OCI-LY7 (cell line): ENCODE results near the gene MTCL1. TPM values are rescaled to one million over a fixed set of nuclear protein-coding genes. Genes with fewer than 3 reads are reported as not detected.

Experiments used
- BruUV-seq: library from RNA; stranded (reverse); fragments of 400-500 nt; replicated peaks from 2 replicates; lab custom pipeline; 2021; lab: Mats Ljungman, UMichigan
- CTCF ChIA-PET: fragments of 300-600 bp; sonication (Branson Sonifier 250); formaldehyde crosslinking; loops from one replicate; lab custom pipeline; 2022; ENCODE audit warnings: antibody characterized with exemption; ENCODE audit not compliant: unreplicated experiment; lab: Charles Lee
- POLR2A ChIA-PET: fragments of 300-600 bp; sonication (Branson Sonifier 250); formaldehyde crosslinking; loops from one replicate; lab custom pipeline; 2022; ENCODE audit warnings: antibody characterized with exemption; lab: Charles Lee
- DNase-seq: peaks from one replicate; pipeline ENCODE4 v3.0.0-alpha.2; 2015; ENCODE audit warnings: low spot score
- H2AFZ ChIP-seq: fragments of 200-600 bp; sonication (generic), shearing (Covaris generic); 2 replicates; pipeline ENCODE4 v1.6.1; 2014; ENCODE audit warnings: mild to moderate bottlenecking, antibody characterized with exemption, low read length, moderate library complexity
- H3K27ac ChIP-seq: fragments of 200-600 bp; sonication (generic); 2 replicates; pipeline ENCODE4 v1.5.1; 2014; ENCODE audit warnings: mixed run types, low read depth, mild to moderate bottlenecking, moderate library complexity, low read length, inconsistent platforms; ENCODE audit not compliant: poor library complexity, severe bottlenecking
- H3K36me3 ChIP-seq: fragments of 200-600 bp; sonication (generic); 2 replicates; pipeline ENCODE4 v1.6.1; 2014; ENCODE audit warnings: mild to moderate bottlenecking, antibody characterized with exemption, low read length, moderate library complexity, mixed read lengths; ENCODE audit not compliant: insufficient read depth
- H3K4me1 ChIP-seq: fragments of 200-600 bp; sonication (generic); 2 replicates; pipeline ENCODE4 v1.5.1; 2014; ENCODE audit warnings: mild to moderate bottlenecking, low read length; ENCODE audit not compliant: insufficient read depth, poor library complexity, severe bottlenecking
- H3K4me2 ChIP-seq: fragments of 200-600 bp; sonication (generic); 2 replicates; pipeline ENCODE4 v1.6.1; 2014; ENCODE audit warnings: mild to moderate bottlenecking, low read length
- H3K4me3 ChIP-seq: fragments of 200-600 bp; sonication (generic); 2 replicates; pipeline ENCODE4 v1.5.1; 2014; ENCODE audit warnings: mild to moderate bottlenecking, low read depth, low read length; ENCODE audit not compliant: poor library complexity, severe bottlenecking
- H3K79me2 ChIP-seq: fragments of 200-600 bp; sonication (generic); 2 replicates; pipeline ENCODE4 v1.6.1; 2016; ENCODE audit warnings: low read depth, mild to moderate bottlenecking, low read length, moderate library complexity, mixed read lengths; ENCODE audit not compliant: insufficient read depth
- H3K9me2 ChIP-seq: fragments of 200-600 bp; sonication (generic); 2 replicates; pipeline ENCODE4 v1.6.1; 2016; ENCODE audit warnings: mild to moderate bottlenecking, low read length, mixed read lengths; ENCODE audit not compliant: insufficient read depth
- H3K9me3 ChIP-seq: fragments of 200-600 bp; sonication (generic); 2 replicates; pipeline ENCODE4 v1.6.1; 2014; ENCODE audit warnings: mild to moderate bottlenecking, mixed run types, low read length, mixed read lengths
- H4K20me1 ChIP-seq: fragments of 200-600 bp; sonication (generic); 2 replicates; pipeline ENCODE4 v1.6.1; 2014; ENCODE audit warnings: mild to moderate bottlenecking, antibody characterized with exemption, low read length, moderate library complexity, mixed read lengths; ENCODE audit not compliant: insufficient read depth
- CTCF ChIP-seq: fragments of 200-600 bp; sonication (generic); conservative IDR thresholded peaks from 2 replicates; pipeline ENCODE4 v1.5.1; 2014; ENCODE audit warnings: mild to moderate bottlenecking, antibody characterized with exemption, low read length, moderate library complexity, mixed read lengths
- EZH2phosphoT487 ChIP-seq: fragments of 200-600 bp; sonication (generic); IDR thresholded peaks from 2 replicates; pipeline ENCODE4 v1.6.1; 2018; ENCODE audit warnings: low read depth, borderline replicate concordance, mild to moderate bottlenecking, mixed run types, antibody characterized with exemption, low read length, moderate library complexity, mixed read lengths
- intact Hi-C: fragments of 100-400 bp; cut with micrococcal nuclease; formaldehyde crosslinking; loops from one replicate; pipeline ENCODE4 v1.10.0; 2022; ENCODE audit not compliant: unreplicated experiment
- total RNA-seq, 2 experiments: library from RNA; depleted of rRNA in 1 of 2; stranded (reverse); fragments of >200 nt in 1 of 2; shearing (Covaris generic) in 1 of 2; gene quantifications; 2 replicates each; pipeline ENCODE4 v1.2.3, GENCODE V29; 2014 to 2022

The MTCL1 gene
- total RNA-seq, 2 experiments from 2014 or later: 96.8 to 159 TPM

- TF ChIP-seq CTCF (no peak), EZH2phosphoT487 (no peak)
- H4K20me1 ChIP-seq: no peaks in the 10 kb centered on the region
- H3K36me3 ChIP-seq: no peaks in the 10 kb centered on the region
- H3K27ac ChIP-seq: no peak overlapping the region
- no peak overlapping the region for H3K4me3 ChIP-seq
- H3K79me2 ChIP-seq: no peaks in the 10 kb centered on the region
- CTCF ChIA-PET: no interaction called here
- H3K4me2 ChIP-seq: no peak overlapping the region
- intact Hi-C loops: no loop called here
- BruUV-seq: no TSS peak
- no peaks in the 10 kb centered on the region for H3K9me2 ChIP-seq
- no peak for DNase-seq
- H2AFZ ChIP-seq: no peak overlapping the region; the same call in 1 of the 2 replicates
- H3K4me1 ChIP-seq: no peaks in the 10 kb centered on the region
- POLR2A ChIA-PET: no interaction called here
- H3K9me3 ChIP-seq: no peaks in the 10 kb centered on the region
These were observed 139.4 kb downstream of the MTCL1 start for GRCh38 chr18:8844721-8845148.

GRCh38 chr18:8845506-8845905 is 140.2 kb downstream of the MTCL1 start:
- CTCF ChIA-PET: no interaction called here
- H3K9me2 ChIP-seq: no peaks in the 10 kb centered on the region
- POLR2A ChIA-PET: no interaction called here
- no TSS peak for BruUV-seq
- no peak overlapping the region for H2AFZ ChIP-seq
- no peaks in the 10 kb centered on the region for H3K9me3 ChIP-seq
- intact Hi-C loops: no loop called here
- H3K36me3 ChIP-seq: no peaks in the 10 kb centered on the region
- no peak overlapping the region for H3K4me3 ChIP-seq
- TF ChIP-seq CTCF (no peak), EZH2phosphoT487 (no peak)
- no peak overlapping the region for H3K27ac ChIP-seq
- no peaks in the 10 kb centered on the region for H3K79me2 ChIP-seq
- H3K4me2 ChIP-seq: no peak overlapping the region
- DNase-seq: no peak
- no peaks in the 10 kb centered on the region for H4K20me1 ChIP-seq
- H3K4me1 ChIP-seq: no peaks in the 10 kb centered on the region

GRCh38 chr18:8847066-8847755 is 141.9 kb downstream of the MTCL1 start:
- no peak for DNase-seq
- ChIA-PET POLR2A (interaction anchor here (1.4 kb wide), 1 partner anchor 8 kb away, joined by 7 read pairs; no protein-coding TSS in a partner anchor), CTCF (no interaction called here)
- H3K4me3 ChIP-seq: no peak overlapping the region
- no peaks in the 10 kb centered on the region for H3K4me1 ChIP-seq
- no peak overlapping the region for H2AFZ ChIP-seq
- TF ChIP-seq CTCF (no peak), EZH2phosphoT487 (no peak)
- no peaks in the 10 kb centered on the region for H3K9me2 ChIP-seq
- no peaks in the 10 kb centered on the region for H3K9me3 ChIP-seq
- no peaks in the 10 kb centered on the region for H3K36me3 ChIP-seq
- no peaks in the 10 kb centered on the region for H4K20me1 ChIP-seq
- no peak overlapping the region for H3K27ac ChIP-seq
- no TSS peak for BruUV-seq
- H3K79me2 ChIP-seq: no peaks in the 10 kb centered on the region
- H3K4me2 ChIP-seq: no peak overlapping the region
- intact Hi-C loops: no loop called here
